ENCODE measurements around the gene GOLGA6L24. TPM values are rescaled to one million over a fixed set of nuclear protein-coding genes. Genes with fewer than 3 reads are reported as not detected.
A peak's percentile ranks its signal among the peaks of the same experiment; 100 is the strongest.
"Not testable (repeated sequence)": the region's sequence is repeated elsewhere in the genome, so short reads cannot be mapped to it uniquely, and the experiment has no call there.

Gene GOLGA6L24, protein sequence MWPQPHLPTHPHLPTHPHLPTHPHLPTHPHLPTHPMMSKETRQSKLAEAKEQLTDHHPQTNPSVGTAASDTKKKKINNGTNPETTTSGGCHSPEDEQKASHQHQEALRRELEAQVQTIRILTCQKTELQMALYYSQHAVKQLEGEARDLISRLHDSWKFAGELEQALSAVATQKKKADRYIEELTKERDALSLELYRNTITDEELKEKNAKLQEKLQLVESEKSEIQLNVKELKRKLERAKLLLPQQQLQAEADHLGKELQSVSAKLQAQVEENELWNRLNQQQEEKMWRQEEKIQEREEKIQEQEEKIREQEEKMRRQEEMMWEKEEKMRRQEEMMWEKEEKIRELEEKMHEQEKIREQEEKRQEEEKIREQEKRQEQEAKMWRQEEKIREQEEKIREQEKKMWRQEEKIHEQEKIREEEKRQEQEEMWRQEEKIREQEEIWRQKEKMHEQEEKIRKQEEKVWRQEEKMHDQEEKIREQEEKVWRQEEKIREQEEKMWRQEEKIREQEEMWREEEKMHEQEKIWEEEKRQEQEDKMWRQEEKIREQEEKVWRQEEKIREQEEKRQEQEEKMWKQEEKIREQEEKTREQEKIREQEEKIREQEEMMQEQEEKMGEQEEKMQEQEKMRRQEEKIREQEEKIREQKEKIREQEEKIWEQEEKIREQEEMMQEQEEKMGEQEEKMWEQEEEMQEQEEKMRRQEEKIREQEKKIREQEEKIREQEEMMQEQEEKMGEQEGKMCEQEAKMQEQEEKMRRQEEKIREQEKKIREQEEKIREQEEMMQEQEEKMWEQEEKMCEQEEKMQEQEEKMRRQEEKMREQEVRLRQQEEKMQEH
- total RNA-seq: not detected in 2 replicates

GRCh38 chr15:28357984-28358383 is at the start of gene GOLGA6L24:
Gene GOLGA6L24, minus strand, starts transcription at chr15:28358084. Its CDS starts 61 bp downstream, at chr15:28358023.
- intact Hi-C loops (cut with micrococcal nuclease); DNase-seq (ENCODE audit: low spot score); H3K4me1 Mint-ChIP-seq (ENCODE audit: low read depth); H3K27ac Mint-ChIP-seq; H3K27me3 Mint-ChIP-seq (ENCODE audit: low read depth); H3K9me3 Mint-ChIP-seq; H3K36me3 Mint-ChIP-seq (ENCODE audit: low read depth); H3K4me3 Mint-ChIP-seq (ENCODE audit: low read depth): not testable (repeated sequence)

- H3K4me1 Mint-ChIP-seq (ENCODE audit: low read depth); H3K27ac Mint-ChIP-seq; H3K27me3 Mint-ChIP-seq (ENCODE audit: low read depth); intact Hi-C loops (cut with micrococcal nuclease); H3K36me3 Mint-ChIP-seq (ENCODE audit: low read depth); H3K9me3 Mint-ChIP-seq; H3K4me3 Mint-ChIP-seq (ENCODE audit: low read depth); DNase-seq (ENCODE audit: low spot score): not testable (repeated sequence)
Observed at GRCh38 chr15:28402774-28403435, 45.0 kb upstream of the GOLGA6L24 start.

DNA sequence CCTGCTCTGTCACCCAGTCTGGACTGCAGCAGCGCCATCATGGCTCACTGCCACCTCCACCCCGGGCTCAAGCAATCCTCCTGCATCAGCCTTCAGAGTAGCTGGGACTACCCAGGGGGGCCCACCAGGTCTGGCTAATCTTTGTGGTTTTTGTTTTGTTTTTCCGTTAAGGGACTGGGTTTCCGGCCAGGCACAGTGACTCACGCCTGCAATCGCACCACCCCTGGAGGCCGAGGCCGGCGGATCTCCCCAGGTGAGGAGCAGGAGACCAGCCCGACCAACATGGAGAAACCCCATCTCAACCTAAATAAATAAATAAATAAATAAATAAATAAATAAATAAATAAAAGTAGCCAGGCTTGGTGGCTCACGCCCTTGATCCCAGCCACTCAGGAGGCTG is 38.1 kb upstream of the GOLGA6L24 start:
- H3K27me3 Mint-ChIP-seq (ENCODE audit: low read depth); H3K36me3 Mint-ChIP-seq (ENCODE audit: low read depth); H3K4me3 Mint-ChIP-seq (ENCODE audit: low read depth); DNase-seq (ENCODE audit: low spot score); H3K4me1 Mint-ChIP-seq (ENCODE audit: low read depth); H3K27ac Mint-ChIP-seq; H3K9me3 Mint-ChIP-seq; intact Hi-C loops (cut with micrococcal nuclease): not testable (repeated sequence)

DNA sequence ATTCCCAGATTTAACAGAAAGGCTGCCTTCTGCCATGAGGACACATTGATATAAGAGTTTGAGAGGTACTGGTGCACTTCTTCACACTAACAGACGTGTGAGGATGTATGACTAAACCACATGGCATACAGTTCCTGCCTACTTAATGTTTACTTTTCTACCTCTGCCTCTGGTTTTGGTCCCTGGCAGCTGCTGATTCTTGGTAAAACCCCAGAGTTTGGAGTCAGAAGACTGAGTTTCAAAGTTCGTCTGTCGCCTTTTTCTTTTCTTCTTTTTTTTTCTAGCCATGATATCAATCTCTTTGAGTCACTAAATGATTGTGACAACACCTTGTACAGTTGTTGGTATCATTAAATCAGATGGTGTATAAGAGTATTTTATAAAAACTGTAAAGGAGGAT is 22.2 kb upstream of the GOLGA6L24 start:
- H3K36me3 Mint-ChIP-seq (ENCODE audit: low read depth); intact Hi-C loops (cut with micrococcal nuclease); H3K27ac Mint-ChIP-seq; H3K4me1 Mint-ChIP-seq (ENCODE audit: low read depth); DNase-seq (ENCODE audit: low spot score); H3K4me3 Mint-ChIP-seq (ENCODE audit: low read depth); H3K27me3 Mint-ChIP-seq (ENCODE audit: low read depth); H3K9me3 Mint-ChIP-seq: not testable (repeated sequence)

GRCh38 chr15:28378364-28378763 is 20.5 kb upstream of the GOLGA6L24 start, which contains the start of gene GOLGA8F:
Gene GOLGA8F, plus strand, starts transcription at chr15:28378664. Its CDS starts 98 bp downstream, at chr15:28378762.
- intact Hi-C loops (cut with micrococcal nuclease); H3K36me3 Mint-ChIP-seq (ENCODE audit: low read depth); H3K27me3 Mint-ChIP-seq (ENCODE audit: low read depth); H3K4me3 Mint-ChIP-seq (ENCODE audit: low read depth); H3K27ac Mint-ChIP-seq; H3K4me1 Mint-ChIP-seq (ENCODE audit: low read depth); DNase-seq (ENCODE audit: low spot score); H3K9me3 Mint-ChIP-seq: not testable (repeated sequence)

GRCh38 chr15:28365502-28365901 is 7.6 kb upstream of the GOLGA6L24 start:
- H3K27me3 Mint-ChIP-seq (ENCODE audit: low read depth); H3K9me3 Mint-ChIP-seq; H3K36me3 Mint-ChIP-seq (ENCODE audit: low read depth); DNase-seq (ENCODE audit: low spot score); H3K4me1 Mint-ChIP-seq (ENCODE audit: low read depth); intact Hi-C loops (cut with micrococcal nuclease); H3K27ac Mint-ChIP-seq; H3K4me3 Mint-ChIP-seq (ENCODE audit: low read depth): not testable (repeated sequence)

GRCh38 chr15:28322129-28322588 is 35.7 kb downstream of the GOLGA6L24 start, which contains the start of gene HERC2:
Gene HERC2, minus strand, starts transcription at chr15:28322179. Its CDS starts 746 bp downstream, at chr15:28321433.
- H3K4me1 Mint-ChIP-seq (ENCODE audit: low read depth); H3K27me3 Mint-ChIP-seq (ENCODE audit: low read depth); DNase-seq (ENCODE audit: low spot score); H3K9me3 Mint-ChIP-seq; intact Hi-C loops (cut with micrococcal nuclease): not testable (repeated sequence)
- Mint-ChIP-seq H3K36me3 (ENCODE audit: low read depth) (peaks cover 11% of the 10 kb centered on the region), H3K27ac (peak within 1 kb of the TSS; percentile 94), H3K4me3 (ENCODE audit: low read depth) (peak within 1 kb of the TSS; percentile 96)

- H3K4me1 Mint-ChIP-seq (ENCODE audit: low read depth); H3K27me3 Mint-ChIP-seq (ENCODE audit: low read depth); H3K9me3 Mint-ChIP-seq; intact Hi-C loops (cut with micrococcal nuclease): not testable (repeated sequence)
- H3K27ac Mint-ChIP-seq: peak overlapping the region; percentile 94
- peak; percentile 18 for DNase-seq (ENCODE audit: low spot score)
- H3K4me3 Mint-ChIP-seq (ENCODE audit: low read depth): peak overlapping the region; percentile 96
- peaks cover 11% of the 10 kb centered on the region for H3K36me3 Mint-ChIP-seq (ENCODE audit: low read depth)
Observed at GRCh38 chr15:28321358-28322078, 36.4 kb downstream of the GOLGA6L24 start.

DNA sequence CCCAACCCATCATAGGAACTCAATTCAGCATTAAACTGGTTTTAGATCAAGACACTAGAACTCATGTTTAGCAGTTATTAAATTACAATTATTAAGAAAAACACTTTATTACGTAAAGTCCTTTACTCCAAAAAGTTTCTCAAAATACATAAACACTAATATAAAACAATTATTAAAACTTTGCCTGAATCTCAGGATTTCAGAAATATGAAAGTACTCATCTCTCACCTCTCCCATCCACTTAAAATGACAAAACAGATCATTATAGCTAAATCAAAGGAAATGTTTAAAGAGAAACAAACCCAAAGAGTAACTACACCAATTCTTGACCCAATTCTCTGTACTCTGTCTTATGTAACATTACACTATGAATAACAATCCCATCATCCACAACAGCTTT is 38.2 kb downstream of the GOLGA6L24 start:
- H3K4me3 Mint-ChIP-seq (ENCODE audit: low read depth); DNase-seq (ENCODE audit: low spot score); H3K27ac Mint-ChIP-seq; H3K27me3 Mint-ChIP-seq (ENCODE audit: low read depth); H3K4me1 Mint-ChIP-seq (ENCODE audit: low read depth); H3K9me3 Mint-ChIP-seq; intact Hi-C loops (cut with micrococcal nuclease): not testable (repeated sequence)
- peaks cover 19% of the 10 kb centered on the region for H3K36me3 Mint-ChIP-seq (ENCODE audit: low read depth)

DNA sequence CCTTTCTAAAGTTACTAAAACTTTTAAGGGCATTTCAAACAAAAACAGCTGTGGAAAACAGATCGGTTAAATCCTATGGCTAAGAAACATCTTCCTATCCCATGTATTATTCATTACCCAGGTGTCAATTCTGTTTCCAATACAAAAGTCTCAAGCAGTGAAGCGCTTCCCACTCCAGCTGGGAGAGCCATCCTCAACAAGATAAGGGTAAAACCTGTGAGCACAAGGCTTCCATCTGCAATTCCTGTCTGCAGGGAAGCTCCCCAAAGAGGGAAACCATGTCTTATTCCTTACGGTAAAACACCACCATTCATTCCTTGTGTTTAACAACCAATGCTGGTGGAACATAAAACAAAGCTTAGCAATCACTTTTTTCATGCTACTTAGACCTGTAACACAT is 39.1 kb downstream of the GOLGA6L24 start:
- H3K27ac Mint-ChIP-seq; H3K9me3 Mint-ChIP-seq; H3K27me3 Mint-ChIP-seq (ENCODE audit: low read depth); DNase-seq (ENCODE audit: low spot score); intact Hi-C loops (cut with micrococcal nuclease); H3K4me3 Mint-ChIP-seq (ENCODE audit: low read depth); H3K4me1 Mint-ChIP-seq (ENCODE audit: low read depth): not testable (repeated sequence)
- H3K36me3 Mint-ChIP-seq (ENCODE audit: low read depth): peaks cover 25% of the 10 kb centered on the region

GRCh38 chr15:28318122-28318521 is 39.8 kb downstream of the GOLGA6L24 start:
- intact Hi-C loops (cut with micrococcal nuclease); H3K4me1 Mint-ChIP-seq (ENCODE audit: low read depth); DNase-seq (ENCODE audit: low spot score); H3K27me3 Mint-ChIP-seq (ENCODE audit: low read depth); H3K4me3 Mint-ChIP-seq (ENCODE audit: low read depth); H3K27ac Mint-ChIP-seq; H3K9me3 Mint-ChIP-seq: not testable (repeated sequence)
- peaks cover 29% of the 10 kb centered on the region for H3K36me3 Mint-ChIP-seq (ENCODE audit: low read depth)

DNA sequence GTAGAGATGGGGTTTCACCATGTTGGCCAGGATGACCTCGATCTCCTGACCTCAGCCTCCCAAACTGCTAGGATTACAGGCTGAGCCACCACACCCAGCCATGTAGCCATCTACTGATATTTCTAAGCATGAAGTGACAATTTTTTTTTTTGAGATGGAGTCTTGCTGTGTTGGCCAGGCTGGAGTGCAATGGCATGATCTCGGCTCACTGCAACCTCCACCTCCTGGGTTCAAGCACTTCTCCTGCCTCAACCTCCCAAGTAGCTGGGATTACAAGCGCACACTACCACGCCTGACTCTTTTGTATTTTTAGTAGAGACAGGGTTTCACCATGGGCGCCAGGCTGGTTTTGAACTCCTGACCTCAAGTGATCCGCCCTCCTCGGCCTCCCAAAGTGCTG is 40.9 kb downstream of the GOLGA6L24 start:
- H3K4me1 Mint-ChIP-seq (ENCODE audit: low read depth); H3K27ac Mint-ChIP-seq; H3K9me3 Mint-ChIP-seq; intact Hi-C loops (cut with micrococcal nuclease); H3K4me3 Mint-ChIP-seq (ENCODE audit: low read depth); DNase-seq (ENCODE audit: low spot score); H3K27me3 Mint-ChIP-seq (ENCODE audit: low read depth): not testable (repeated sequence)
- H3K36me3 Mint-ChIP-seq (ENCODE audit: low read depth): peaks cover 29% of the 10 kb centered on the region

All from activated T-helper 2 cell treated with anti-CD3 and anti-CD28 coated beads, Interferon-gamma antibody, Interleukin-2, Interleukin-4, amounts not matched to agents 10 μg/mL and 5 μg/mL and 100 μg/mL, durations not matched to agents 14 hours and 24 hours and 36 hours (primary cell).